Mesenchymal stem cell (in vitro differentiated cells and primary cell): Measurements from ENCODE around the gene DEPDC1.

Source experiments
- DNase-seq: peaks from one replicate; pipeline ENCODE4 v3.0.0-alpha.2; 2013
- H2AFZ ChIP-seq: one replicate; pipeline ENCODE4 v1.6.1; 2013; ENCODE audit warnings: low read depth, mild to moderate bottlenecking, control low read depth, inconsistent platforms, low read length, moderate library complexity
- H2AK5ac ChIP-seq: 2 replicates; pipeline ENCODE4 v1.6.1; 2013; ENCODE audit warnings: low read length, moderate library complexity, mild to moderate bottlenecking, inconsistent platforms; ENCODE audit not compliant: severe bottlenecking
- H2BK120ac ChIP-seq: one replicate; pipeline ENCODE4 v1.6.1; 2013; ENCODE audit warnings: low read depth, mild to moderate bottlenecking, inconsistent platforms, low read length, moderate library complexity
- H2BK12ac ChIP-seq, 2 experiments: one replicate each; pipeline ENCODE4 v1.6.1; 2013; ENCODE audit warnings: inconsistent platforms in 2 of 2, low read length in 2 of 2, mild to moderate bottlenecking in 2 of 2, moderate library complexity in 2 of 2, control low read depth in 1 of 2
- H2BK15ac ChIP-seq: one replicate; pipeline ENCODE4 v1.6.1; 2013; ENCODE audit warnings: mild to moderate bottlenecking, low read depth, inconsistent platforms; ENCODE audit not compliant: poor library complexity, severe bottlenecking
- H2BK5ac ChIP-seq: 2 replicates; pipeline ENCODE4 v1.6.1; 2013; ENCODE audit warnings: low read depth, mild to moderate bottlenecking, low read length, control low read depth, inconsistent platforms; ENCODE audit not compliant: poor library complexity, severe bottlenecking
- H3K14ac ChIP-seq, 2 experiments: one replicate each; pipeline ENCODE4 v1.6.1; 2013; ENCODE audit warnings: inconsistent platforms in 2 of 2, low read length in 2 of 2, control low read depth in 1 of 2, mild to moderate bottlenecking in 1 of 2, moderate library complexity in 1 of 2
- H3K18ac ChIP-seq, 2 experiments: one replicate each; pipeline ENCODE4 v1.6.1; 2013; ENCODE audit warnings: inconsistent platforms in 2 of 2, low read length in 2 of 2, control low read depth in 1 of 2, low read depth in 1 of 2, mild to moderate bottlenecking in 1 of 2
- H3K23ac ChIP-seq, 2 experiments: one replicate each; pipeline ENCODE4 v1.6.1; 2013; ENCODE audit warnings: inconsistent platforms in 2 of 2, low read length in 2 of 2, mild to moderate bottlenecking in 2 of 2, moderate library complexity in 2 of 2, control low read depth in 1 of 2
- H3K27ac ChIP-seq: 2 replicates; pipeline ENCODE4 v1.5.1; 2013; ENCODE audit warnings: mild to moderate bottlenecking, moderate library complexity, low read length, control low read depth, inconsistent platforms; ENCODE audit not compliant: poor library complexity, severe bottlenecking
- H3K27me3 ChIP-seq, 2 experiments: 2 replicates each; pipeline versions ENCODE4 v1.6.1 to v1.7.0; 2013; ENCODE audit warnings: low read length in 2 of 2, mild to moderate bottlenecking in 2 of 2, moderate library complexity in 2 of 2, control low read depth in 1 of 2, inconsistent platforms in 1 of 2; ENCODE audit not compliant: control insufficient read depth in 1 of 2, insufficient read depth in 1 of 2
- H3K36me3 ChIP-seq, 2 experiments: 2 replicates each; pipeline versions ENCODE4 v1.6.1 to v1.7.0; 2013; ENCODE audit warnings: low read length in 2 of 2, control low read depth in 1 of 2, inconsistent platforms in 1 of 2, low read depth in 1 of 2, mild to moderate bottlenecking in 1 of 2; ENCODE audit not compliant: insufficient read depth in 2 of 2, control insufficient read depth in 1 of 2
- H3K4ac ChIP-seq, 2 experiments: one replicate each; pipeline ENCODE4 v1.6.1; 2013; ENCODE audit warnings: inconsistent platforms in 2 of 2, low read length in 2 of 2, mild to moderate bottlenecking in 2 of 2, moderate library complexity in 2 of 2, control low read depth in 1 of 2, low read depth in 1 of 2
- H3K4me1 ChIP-seq: 2 replicates; pipeline ENCODE4 v1.6.1; 2013; ENCODE audit warnings: low read depth, low read length, control low read depth; ENCODE audit not compliant: control insufficient read depth, insufficient read depth
- H3K4me2 ChIP-seq: 2 replicates; pipeline ENCODE4 v1.6.1; 2013; ENCODE audit warnings: low read length, mild to moderate bottlenecking, inconsistent platforms; ENCODE audit not compliant: poor library complexity, severe bottlenecking
- H3K4me3 ChIP-seq, 2 experiments: 2 replicates each; pipeline versions ENCODE4 v1.5.1 to v1.7.0; 2013; ENCODE audit warnings: low read length in 2 of 2, mild to moderate bottlenecking in 2 of 2, control low read depth in 1 of 2, low read depth in 1 of 2; ENCODE audit not compliant: insufficient read depth in 1 of 2
- H3K79me1 ChIP-seq: replicated peaks from 2 replicates; pipeline ENCODE4 v1.6.1; 2013; ENCODE audit warnings: mild to moderate bottlenecking, control low read depth, low read length, inconsistent platforms; ENCODE audit not compliant: poor library complexity, severe bottlenecking
- H3K9ac ChIP-seq: 2 replicates; pipeline ENCODE4 v1.7.0; 2013; ENCODE audit warnings: mild to moderate bottlenecking, low read length, moderate library complexity
- H3K9me3 ChIP-seq: 2 replicates; pipeline ENCODE4 v1.7.0; 2013; ENCODE audit warnings: mild to moderate bottlenecking, low read length; ENCODE audit not compliant: control insufficient read depth
- H4K8ac ChIP-seq: one replicate; pipeline ENCODE4 v1.6.1; 2013; ENCODE audit warnings: inconsistent platforms, mild to moderate bottlenecking, low read length, moderate library complexity
- H4K91ac ChIP-seq: one replicate; pipeline ENCODE4 v1.6.1; 2013; ENCODE audit warnings: mild to moderate bottlenecking, low read length, inconsistent platforms
- WGBS: methylation state at CpG from one replicate; pipeline ENCODE4 v1.1.7; 2013; ENCODE audit warnings: mixed read lengths; 5-methylcytosine and 5-hydroxymethylcytosine counted together

Gene DEPDC1

GRCh38 chr1:68470388-68470970, 26.4 kb downstream of the DEPDC1 start:
- no peaks in the 10 kb centered on the region for H3K79me1 ChIP-seq
- H2BK120ac ChIP-seq: no peak overlapping the region
- H3K4me2 ChIP-seq: no peak overlapping the region
- H3K27me3 ChIP-seq: no peaks in the 10 kb centered on the region
- H2BK12ac ChIP-seq: no peak overlapping the region
- H2BK5ac ChIP-seq: no peak overlapping the region
- WGBS: 67% methylated on average over 1 of the region's 2 CpGs
- H3K27ac ChIP-seq: no peak overlapping the region
- H3K4me1 ChIP-seq: no peaks in the 10 kb centered on the region
- no peaks in the 10 kb centered on the region for H3K9me3 ChIP-seq
- H2BK15ac ChIP-seq: no peak overlapping the region
- no peak overlapping the region for H3K4me3 ChIP-seq
- no peaks in the 10 kb centered on the region for H3K36me3 ChIP-seq
- H2AFZ ChIP-seq: no peak overlapping the region
- no peak overlapping the region for H4K8ac ChIP-seq
- no peak overlapping the region for H2AK5ac ChIP-seq
- no peak overlapping the region for H3K23ac ChIP-seq
- no peak overlapping the region for H3K18ac ChIP-seq
- peak; percentile 32 for DNase-seq
- H3K9ac ChIP-seq: no peak overlapping the region
- H3K4ac ChIP-seq: no peak overlapping the region
- H4K91ac ChIP-seq: no peak overlapping the region
- H3K14ac ChIP-seq: no peak overlapping the region

DNA sequence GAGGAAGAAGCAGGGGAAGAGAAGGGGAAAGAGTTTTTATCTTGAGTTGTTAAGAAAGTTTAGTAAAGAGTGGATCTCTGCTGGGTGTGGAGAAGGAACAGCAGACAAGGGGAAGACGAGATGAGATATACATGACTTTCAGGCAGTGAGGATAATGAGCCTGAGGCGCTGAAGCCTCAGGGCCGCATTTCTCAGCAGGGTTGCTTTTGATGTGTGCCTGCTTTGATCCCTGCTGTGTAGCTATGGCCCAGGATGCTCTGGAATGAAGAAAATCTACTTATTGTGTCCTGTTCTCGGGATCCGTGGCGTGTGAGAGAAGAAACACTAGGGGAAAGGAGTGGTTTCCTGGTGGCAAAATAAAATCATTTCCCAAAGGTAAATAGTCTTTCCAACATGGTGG, 32.0 kb downstream of the DEPDC1 start:
- Histone ChIP-seq H4K91ac (no peak overlapping the region), H3K27ac (peak overlapping the region; percentile 12), H4K8ac (no peak overlapping the region), H2AFZ (no peak overlapping the region), H2BK120ac (no peak overlapping the region), H3K9ac (no peak overlapping the region), H3K36me3 (no peaks in the 10 kb centered on the region), H3K4me1 (no peaks in the 10 kb centered on the region), H3K79me1 (no peaks in the 10 kb centered on the region), H3K14ac (no peak overlapping the region), H3K18ac (no peak overlapping the region), H2BK12ac (no peak overlapping the region), H3K9me3 (peaks cover 17% of the 10 kb centered on the region), H3K4me2 (no peak overlapping the region), H3K4me3 (no peak overlapping the region), H3K4ac (no peak overlapping the region), H3K27me3 (no peaks in the 10 kb centered on the region), H3K23ac (no peak overlapping the region), H2BK5ac (no peak overlapping the region), H2AK5ac (no peak overlapping the region), H2BK15ac (no peak overlapping the region)
- no peak for DNase-seq
- 40% methylated on average over 6 of the region's 6 CpGs for WGBS

GRCh38 chr1:68460935-68461334, 35.9 kb downstream of the DEPDC1 start:
- Histone ChIP-seq H2AFZ (no peak overlapping the region), H2BK120ac (no peak overlapping the region), H2BK15ac (no peak overlapping the region), H3K9me3 (peaks cover 17% of the 10 kb centered on the region), H2BK12ac (no peak overlapping the region), H3K18ac (no peak overlapping the region), H4K91ac (no peak overlapping the region), H2BK5ac (no peak overlapping the region), H4K8ac (no peak overlapping the region), H3K27ac (no peak overlapping the region), H3K4me1 (no peaks in the 10 kb centered on the region), H2AK5ac (no peak overlapping the region), H3K79me1 (no peaks in the 10 kb centered on the region), H3K36me3 (no peaks in the 10 kb centered on the region), H3K14ac (no peak overlapping the region), H3K27me3 (no peaks in the 10 kb centered on the region), H3K4me2 (no peak overlapping the region), H3K4ac (no peak overlapping the region), H3K4me3 (no peak overlapping the region), H3K9ac (no peak overlapping the region), H3K23ac (no peak overlapping the region)
- DNase-seq: no peak
- 97% methylated on average over 3 of the region's 4 CpGs for WGBS

DNA sequence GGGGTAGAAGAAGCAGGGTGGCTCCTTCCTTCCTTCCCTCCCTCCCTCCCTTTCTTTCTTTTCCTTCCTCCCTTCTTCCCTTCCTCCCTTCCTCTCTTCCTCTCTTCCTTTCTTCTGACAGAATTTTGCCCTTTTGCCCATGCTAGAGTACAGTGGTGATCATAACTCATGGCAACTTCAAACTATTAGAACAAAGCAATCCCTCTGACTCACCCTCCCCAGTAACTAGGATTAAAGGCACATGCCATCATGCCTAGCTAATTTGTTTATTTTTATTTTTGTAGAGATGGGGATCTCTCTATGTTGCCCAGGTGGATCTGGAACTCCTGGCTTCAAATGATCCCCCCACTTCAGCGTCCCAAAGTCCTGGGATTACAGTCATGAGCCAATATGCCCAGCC, 37.1 kb downstream of the DEPDC1 start:
- H3K36me3 ChIP-seq: no peaks in the 10 kb centered on the region
- no peak overlapping the region for H2AFZ ChIP-seq
- peak overlapping the region; percentile 26 for H2AK5ac ChIP-seq
- no peak overlapping the region for H3K4me2 ChIP-seq
- 81% methylated on average over 1 of the region's 1 CpG for WGBS
- no peak overlapping the region for H2BK12ac ChIP-seq
- no peaks in the 10 kb centered on the region for H3K79me1 ChIP-seq
- no peak overlapping the region for H3K9ac ChIP-seq
- no peaks in the 10 kb centered on the region for H3K4me1 ChIP-seq
- no peak overlapping the region for H3K14ac ChIP-seq
- peaks cover 17% of the 10 kb centered on the region for H3K9me3 ChIP-seq
- no peak overlapping the region for H4K8ac ChIP-seq
- no peak overlapping the region for H3K4ac ChIP-seq
- H2BK120ac ChIP-seq: no peak overlapping the region
- no peaks in the 10 kb centered on the region for H3K27me3 ChIP-seq
- no peak overlapping the region for H2BK5ac ChIP-seq
- H2BK15ac ChIP-seq: no peak overlapping the region
- peak; percentile 29 for DNase-seq
- no peak overlapping the region for H3K4me3 ChIP-seq
- no peak overlapping the region for H3K23ac ChIP-seq
- H3K18ac ChIP-seq: no peak overlapping the region
- H4K91ac ChIP-seq: no peak overlapping the region
- no peak overlapping the region for H3K27ac ChIP-seq
